Hematopoietic multipotent progenitor cell treated with erythropoietin and hydrocortisone succinate and interleukin-3 and kit ligand, for 15 days (in vitro differentiated cells): Measurements from ENCODE around the gene MVD.

Experiments used
- DNase-seq: peaks from one replicate; pipeline ENCODE4 v3.0.0-alpha.2; 2015; ENCODE audit warnings: low spot score

MVD gene

DNA sequence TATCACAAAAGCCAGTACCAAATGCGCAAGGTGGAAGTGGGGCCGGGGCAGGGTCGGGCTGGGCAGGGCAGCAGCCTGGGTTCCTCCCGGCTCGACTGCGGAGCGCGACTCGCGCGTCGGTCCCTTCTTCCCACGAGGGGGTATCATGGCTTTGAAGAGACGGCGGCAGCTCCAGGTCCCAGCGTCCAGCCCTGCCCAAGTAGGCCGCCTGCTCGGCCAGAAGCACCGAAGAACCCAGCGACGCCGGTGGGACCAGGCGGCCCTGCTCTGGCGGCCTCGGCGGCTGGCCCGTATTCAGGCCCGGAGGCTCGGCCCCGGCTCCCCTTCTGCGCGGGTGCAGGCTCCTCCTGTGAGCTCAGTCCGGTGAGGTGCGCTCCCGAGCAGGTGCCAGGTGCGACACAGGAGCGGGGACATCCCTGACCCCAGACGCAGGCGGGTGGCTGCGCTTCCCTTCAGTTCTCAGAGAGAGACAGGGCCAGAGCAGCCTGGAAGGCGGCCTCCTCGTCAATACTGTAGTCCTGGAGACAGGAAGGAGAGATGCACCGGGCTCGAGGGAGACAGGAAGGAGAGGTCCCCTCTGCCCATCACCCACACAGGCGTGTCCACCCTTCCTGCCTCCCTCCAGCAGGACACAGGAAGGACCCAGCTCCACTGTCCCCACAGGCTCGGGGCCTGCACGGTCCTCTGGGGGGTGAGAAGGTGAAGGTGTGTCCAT is 34.4 kb upstream of the MVD start:
- no peak for DNase-seq

DNA sequence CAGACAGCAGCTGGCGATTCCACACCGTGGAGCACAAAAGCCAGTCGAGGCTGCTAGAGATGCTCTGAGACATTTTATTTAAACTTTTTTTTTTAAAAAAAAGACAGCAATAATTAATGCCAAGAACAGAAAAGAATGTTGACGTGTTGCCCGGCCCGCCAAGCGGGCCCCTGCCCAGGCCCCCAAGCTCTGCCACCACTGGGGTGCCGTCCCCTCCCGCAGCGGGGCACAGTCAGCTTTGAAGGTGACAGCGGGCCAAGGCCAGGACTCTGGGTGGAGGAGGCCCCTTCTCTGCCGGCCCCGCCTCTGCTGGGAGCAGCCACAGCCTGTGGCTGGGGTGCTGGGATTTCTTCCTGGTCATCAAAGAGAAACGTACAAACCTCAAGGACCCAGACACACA is 33.5 kb upstream of the MVD start:
- no peak for DNase-seq

DNA sequence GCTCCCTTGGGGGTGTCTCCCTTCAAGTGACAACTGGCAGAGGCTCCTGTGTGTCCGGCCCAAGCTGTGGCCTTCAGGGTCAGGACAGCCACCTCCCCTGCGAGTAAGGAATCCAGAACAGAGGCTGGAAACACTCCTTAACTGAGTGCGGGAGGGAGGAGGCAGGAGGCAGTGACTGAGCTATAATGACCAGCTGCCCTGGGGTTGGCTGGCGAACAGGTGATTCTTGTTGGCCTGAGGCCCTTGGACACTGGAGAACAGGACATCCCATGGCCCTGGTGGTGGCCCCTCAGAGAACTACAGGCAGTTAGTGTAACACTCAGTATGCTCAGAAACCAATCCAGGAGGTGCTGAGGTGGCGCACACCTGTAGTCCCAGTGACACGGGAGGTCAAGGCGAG is 32.9 kb upstream of the MVD start:
- DNase-seq, result no peak

DNA sequence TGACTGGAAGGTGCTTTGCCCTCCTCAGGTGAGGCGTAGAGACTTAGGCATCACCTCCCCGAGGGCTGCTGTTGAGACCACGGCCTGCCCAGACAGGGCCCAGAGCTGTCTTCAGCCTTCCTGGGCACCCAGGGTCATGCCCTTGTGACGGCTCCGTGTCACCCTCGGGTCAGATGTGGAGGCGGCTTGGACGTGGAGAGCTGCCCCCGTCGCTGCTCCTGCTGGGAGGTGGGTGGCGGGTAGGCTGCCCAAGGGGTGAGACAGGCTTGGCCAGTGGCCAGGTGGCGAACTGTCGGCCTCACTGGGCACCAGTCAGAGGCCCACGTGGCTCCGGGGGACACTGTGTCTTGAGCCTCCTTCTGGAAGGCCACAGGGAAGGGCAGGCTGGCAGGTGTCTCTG is 32.3 kb upstream of the MVD start:
- DNase-seq, result no peak

DNA sequence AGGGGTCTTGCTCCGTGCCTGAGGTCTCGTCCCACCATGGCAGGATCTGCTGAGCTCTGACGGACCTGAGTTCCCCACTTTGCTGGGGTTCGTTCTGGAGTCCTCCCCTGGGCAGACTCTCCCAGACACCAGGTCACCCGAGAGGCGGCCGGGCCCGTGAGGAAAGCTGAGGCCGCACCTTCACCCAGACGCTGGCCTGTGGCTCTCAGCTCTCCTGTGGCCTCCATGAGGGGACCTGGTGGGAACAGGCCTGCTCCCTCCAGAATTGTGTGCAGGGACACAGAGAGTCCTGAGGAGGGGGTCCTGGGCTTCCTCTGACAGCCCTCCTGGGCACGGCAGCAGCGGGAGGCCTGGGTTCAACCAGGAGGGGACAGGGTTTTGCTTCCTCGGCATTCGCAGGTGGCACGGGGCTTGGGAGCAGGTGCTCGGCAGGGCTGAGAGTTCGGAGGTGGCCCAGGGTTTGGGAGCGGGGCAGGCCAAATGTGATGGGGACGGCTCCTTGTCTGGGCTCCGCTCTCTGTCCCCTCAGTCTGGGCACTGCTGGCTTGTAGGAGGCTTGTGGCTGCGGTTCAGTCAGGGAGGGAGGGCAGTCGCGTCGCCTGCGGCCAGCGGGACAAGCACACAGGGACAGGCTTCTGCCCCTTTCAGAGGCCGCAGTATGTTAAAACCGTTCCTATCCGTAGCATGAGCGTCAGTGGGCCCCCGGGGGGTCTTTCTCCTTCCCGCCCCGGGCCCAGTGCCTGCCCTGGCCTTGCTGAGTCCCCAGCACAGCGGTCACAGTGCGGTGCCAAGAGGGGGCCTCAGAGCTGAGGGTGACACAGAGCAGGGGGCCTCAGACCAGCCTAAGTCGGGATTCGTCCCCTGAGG is 31.6 kb upstream of the MVD start:
- no peak for DNase-seq

DNA sequence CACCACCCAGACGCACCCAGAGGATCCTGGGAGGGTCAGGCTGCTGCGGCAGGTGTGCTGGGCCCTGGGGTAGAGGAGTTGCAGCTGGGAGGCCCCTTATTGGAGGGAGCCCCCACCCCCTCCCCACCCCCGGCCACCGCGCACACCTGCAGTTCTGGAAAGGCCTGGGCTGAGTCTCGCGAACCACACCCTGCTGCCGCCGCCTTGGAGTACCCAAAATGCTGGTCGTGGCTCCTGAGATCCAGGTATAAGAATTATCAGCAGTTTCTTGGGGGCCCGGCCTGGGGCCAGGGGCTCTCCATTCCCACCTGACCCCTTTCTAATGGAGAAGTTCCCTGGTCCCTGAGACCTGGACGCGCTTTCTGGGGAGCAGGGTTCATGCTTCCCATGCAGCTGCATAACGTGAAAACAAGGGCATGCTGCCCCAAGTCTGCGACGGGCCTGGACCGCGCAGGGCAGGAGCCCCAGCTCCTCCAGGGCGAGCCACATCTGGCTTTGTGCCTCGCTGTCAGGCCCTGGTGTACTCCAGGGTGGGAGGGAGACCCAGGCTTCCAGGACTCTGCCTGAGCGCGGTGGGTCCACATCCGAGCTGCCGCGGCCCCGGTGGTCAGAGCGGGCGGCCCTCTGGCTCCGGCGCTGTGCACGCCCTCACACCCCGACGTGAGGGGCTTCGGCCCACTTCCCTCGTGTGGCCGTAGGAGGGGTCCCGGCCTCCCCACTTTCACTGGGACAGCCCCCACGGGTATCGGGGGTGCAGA is 30.7 kb upstream of the MVD start:
- no peak for DNase-seq

DNA sequence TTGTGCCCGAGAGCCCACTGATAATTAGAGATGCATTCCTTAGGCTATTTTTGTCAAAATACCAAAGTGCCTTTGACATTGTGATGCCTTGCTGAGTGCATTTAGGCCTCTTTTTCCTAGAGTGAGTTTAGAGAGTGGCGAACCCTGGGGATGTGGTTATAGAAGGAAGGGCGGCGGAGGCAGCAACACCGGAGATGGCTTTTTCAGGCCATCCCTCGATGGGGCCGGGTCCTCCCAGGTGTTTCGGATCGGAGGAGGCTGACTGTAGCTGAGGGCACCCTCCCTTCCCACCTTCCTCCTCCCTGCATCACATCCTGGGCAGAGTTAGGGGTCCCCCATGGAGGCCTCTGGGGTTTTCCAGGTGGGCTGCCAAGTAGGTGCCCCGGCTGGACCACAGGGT is 30.0 kb upstream of the MVD start:
- no peak for DNase-seq

DNA sequence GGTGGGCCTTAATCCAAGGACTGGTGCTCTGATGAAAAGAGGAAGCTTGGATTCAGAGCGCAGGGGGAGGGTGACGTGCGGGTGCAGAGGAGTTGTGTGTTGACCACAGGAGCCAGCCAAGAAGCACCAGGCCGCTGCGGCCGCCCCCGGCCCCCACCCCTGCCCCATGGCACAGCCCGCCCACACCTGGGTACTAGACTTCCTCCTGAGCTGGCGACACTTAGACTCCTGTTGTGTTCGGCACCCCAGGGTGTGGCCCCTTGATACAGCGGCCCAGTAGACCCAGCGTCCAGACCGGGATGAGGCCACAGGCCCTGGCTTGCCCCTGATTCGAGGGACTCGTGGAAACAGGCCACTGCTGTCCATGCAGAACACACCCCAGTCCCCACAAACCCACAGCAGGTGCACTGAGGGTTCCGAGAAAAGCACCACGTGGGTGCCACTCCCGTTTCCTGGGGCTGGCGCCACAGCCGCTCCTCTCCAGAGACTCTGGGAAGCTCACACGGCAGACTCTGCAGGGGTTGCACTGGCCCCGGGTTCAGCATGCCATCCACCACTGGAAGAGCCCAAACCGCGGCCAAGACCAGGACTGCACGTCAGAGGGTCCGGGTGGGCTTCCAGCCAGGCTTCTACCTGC is 29.2 kb upstream of the MVD start:
- no peak for DNase-seq

DNA sequence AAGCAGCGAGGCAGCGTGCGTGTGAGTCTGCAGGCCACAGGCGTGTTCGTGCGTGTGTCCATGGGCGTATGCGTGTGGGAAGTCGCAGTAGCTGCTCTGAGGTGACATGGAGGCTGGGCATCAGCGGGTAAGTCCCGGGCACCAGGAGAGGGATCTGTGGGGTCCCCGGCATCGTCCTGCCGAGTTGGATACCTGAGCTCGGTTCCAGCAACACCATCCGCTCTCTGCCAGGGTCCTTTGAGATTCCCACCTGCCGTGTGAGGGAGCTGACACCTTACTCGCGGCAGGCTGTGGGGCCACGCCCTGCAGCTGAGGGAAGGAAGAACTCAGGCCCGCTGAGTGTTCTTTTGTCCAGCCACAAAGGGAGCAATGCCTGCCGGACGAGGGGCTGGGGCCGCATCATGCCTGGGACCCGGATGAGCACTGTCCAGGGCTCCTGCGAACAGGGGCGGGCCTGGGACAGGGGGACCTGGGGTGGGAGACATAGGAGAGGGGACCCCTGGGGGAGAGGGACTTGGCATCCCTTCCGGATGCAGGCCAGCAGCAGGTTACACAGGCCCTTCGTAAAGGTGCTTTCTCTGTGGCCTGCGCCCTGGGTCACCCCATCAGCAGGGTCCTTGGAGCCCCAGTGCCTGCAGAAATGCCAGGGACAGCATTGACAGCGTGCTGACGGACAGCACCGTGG is 28.4 kb upstream of the MVD start:
- DNase-seq, result no peak

DNA sequence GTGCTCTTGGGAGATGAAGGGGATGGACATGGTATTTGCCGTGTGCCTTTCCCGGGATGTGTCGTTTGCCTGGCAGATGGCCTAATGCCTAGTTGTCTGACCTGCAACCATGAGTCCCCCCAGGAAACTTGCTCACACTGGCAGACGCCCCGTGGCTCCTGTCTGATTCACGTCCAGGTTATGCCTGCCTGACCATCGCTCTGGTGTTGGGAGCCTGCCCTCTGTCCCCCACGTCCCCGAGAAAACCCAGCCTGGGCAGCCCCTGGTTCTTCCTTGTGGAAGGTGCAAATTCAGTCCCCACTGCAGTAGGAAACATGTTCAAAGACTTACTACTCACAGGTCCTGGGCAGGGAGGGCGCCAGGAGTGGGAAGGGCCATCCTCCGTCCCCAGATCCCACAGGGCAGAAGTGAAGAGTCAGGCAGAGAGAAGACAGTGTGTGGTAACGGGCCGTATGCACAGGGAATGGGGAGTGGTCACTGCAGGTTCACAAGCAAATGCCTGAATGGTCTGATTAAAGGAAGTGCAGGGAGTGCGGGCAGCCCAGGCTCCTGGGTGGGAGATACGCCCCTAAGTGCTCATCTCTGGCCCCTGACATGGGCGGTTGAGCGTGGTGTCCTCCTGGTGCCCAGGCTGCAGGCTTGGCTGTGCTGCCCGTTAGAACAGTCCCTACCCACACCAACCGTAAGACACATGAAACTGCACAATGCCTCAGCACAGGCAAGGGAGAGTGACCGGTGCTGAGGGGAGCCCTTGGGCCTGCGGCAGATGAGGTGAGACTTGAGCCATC is 27.6 kb upstream of the MVD start:
- DNase-seq, result no peak

DNA sequence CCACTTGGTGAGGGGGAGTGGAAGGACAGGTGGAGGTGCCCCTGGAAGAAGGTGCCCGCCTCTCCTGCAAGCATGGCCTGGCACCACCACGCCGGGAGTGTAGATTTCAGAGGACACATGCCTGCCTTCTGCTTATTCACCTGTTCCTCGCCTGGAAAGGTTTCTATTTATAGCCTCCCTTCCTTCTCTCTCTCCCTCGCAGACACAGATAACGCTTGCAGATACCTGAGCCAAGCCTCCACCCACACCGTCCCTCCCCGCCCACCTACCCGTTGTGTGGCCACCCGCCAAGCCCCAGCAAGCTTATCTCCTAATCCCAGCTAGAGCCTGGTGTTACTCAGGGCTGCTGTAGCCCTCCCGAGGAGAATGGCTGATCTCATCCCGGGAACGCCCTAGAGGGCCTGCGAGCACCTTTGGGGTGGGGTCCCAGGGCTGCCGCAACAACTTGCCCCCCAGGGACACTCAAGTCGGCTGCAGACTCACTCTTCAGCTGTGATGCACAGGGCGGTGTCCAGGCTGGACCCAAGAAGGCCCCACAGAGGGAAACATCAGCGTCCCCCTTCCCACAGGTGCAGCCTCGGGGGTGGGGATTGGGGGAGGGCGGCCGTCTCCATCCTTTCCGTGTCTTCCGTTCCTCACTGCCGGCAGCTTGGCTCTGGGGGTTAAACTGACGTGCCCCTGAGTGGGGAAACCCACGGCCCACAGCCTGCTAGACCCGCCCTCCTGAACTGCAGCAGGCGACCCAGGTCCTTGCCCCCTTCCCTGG is 25.3 kb upstream of the MVD start:
- DNase-seq, result peak; percentile 71

DNA sequence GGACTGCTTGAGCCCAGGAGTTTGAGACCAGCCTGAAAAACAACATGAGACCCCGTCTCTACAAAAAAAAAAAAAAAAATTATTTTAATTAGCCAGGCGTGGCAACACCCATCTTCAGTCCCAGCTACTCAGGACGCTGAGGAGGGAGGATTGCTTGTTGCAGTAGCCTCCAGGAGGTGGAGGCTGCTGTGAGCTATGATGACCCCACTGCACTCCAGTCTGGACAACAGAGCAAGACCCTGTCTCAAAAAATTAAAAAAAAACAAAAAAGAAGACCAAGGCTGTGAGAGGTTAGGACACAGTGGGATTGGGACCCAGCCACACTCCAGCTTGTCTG is 24.8 kb upstream of the MVD start:
- DNase-seq, result no peak

DNA sequence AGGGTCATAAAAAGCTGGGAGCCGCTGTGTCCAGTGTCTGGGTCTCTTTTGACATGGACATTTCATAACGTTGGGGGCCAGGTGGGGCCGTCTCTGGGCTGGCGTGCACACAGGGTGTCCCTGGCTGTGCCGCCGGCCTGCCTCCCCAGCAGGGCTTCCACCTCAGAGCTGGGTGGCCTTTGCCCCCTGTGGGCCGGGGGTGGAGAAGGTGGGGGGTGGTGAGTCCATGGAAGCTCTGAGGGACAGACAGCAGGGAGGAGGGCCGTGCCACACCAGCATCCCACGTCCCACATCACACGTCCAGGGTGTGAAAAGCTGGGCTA is 24.3 kb upstream of the MVD start:
- DNase-seq, result no peak

DNA sequence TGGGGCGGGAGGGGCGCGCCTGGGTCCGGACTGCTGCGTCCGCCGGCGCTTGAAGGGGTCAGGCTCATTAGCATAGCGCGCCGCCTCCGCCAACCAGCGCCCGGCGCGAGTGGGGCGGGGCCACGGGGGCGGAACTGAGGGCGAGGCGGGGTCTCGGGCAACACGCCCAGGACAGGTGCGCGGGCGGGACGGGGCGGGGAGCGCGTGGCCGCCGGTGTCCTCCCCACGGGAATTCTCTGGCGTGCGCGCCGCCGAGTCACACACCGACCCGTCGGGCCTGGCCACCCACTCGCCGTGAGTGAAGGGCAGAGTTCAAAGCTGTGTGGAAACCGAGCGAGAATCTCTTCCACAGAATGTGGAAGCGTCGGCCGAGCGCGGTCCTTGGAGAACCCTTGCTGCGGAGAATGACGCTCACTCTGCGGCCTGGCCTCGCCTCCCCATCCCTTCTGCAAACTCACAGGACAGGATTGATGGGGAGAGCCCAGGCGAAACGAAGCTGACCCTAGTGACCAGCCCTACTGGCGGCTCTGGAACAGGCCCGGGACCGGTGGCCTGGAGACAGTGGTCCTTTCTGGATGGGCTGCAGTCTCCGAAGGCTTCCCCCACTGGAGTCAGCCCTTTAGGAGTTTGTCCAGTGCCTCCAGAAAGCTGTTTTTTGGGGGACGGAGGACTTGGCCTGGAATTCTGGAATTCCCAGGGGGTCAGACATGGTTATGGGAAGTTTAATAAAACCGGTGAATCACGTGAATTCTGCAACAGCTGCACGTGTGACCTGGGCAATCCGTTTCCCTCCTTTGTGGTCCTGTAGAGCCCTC is 23.8 kb upstream of the MVD start, which contains the start of gene SNAI3:
Gene SNAI3, minus strand, starts transcription at position 69 of the 815 bp plus-strand sequence. CDS start 101 bp downstream, outside the sequence.
- DNase-seq, result peak; percentile 55

DNA sequence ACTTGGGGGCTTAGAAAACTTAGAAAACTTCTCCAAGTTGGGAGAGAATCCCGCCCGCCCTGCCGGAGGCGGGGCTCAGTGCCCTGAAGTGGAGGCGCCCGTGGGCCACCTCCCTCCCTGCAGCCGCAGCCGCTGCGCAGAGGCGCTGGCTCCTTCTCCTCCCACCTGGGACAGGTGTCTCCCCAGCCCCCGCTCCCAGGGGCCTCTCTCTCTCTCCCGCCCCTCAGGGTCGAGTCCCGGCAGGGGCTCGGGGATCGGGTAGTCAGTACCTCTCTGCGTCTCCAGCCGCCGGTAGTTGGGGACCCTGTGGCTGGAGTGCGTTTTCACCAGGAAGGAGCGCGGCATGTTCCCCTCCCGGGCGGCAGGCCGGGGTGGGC is 23.2 kb upstream of the MVD start:
- no peak for DNase-seq

DNA sequence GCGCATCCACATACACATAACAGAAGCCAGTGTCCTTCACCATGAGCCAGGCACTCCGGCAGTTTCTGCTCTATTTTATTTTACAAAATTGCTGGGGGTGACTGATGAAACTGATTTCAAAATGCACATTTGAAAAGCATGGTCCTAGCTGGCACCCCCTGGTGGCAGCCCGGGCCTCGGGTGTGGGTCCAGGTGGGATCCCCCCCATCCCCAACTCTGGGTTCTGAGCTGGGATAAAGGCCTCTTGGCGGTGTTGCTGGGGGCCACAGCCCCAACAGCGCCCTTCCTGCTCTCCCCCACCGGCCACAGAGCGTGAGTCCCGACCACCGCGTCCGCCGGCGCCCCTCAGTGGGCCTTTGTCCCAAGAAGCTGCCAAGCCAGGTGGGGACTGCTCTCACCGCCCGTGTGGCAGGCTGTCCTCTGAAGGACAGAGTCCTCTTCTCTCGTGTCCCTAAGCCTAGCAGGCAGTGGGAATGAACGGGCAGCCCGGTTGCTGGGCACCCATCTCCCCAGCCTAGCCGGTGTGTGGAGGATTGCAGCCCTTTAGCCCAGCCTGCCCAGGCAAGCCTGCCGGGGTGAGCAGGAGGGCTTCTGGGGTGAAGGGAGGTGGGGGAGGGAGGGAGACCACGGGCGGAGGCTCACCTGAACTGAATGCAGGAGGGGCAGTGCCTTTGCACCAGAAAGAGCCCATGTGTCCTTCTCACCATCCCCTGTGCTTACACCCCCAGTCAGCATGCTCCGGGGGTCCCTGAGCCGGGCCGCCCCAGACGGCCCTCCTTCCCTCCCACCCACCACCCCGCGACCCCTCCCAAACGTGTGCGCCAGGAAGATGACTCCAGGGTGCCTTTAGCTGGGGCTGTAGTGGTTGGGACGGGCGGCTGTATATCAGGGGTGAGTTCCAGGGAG is 22.5 kb upstream of the MVD start:
- DNase-seq, result no peak

DNA sequence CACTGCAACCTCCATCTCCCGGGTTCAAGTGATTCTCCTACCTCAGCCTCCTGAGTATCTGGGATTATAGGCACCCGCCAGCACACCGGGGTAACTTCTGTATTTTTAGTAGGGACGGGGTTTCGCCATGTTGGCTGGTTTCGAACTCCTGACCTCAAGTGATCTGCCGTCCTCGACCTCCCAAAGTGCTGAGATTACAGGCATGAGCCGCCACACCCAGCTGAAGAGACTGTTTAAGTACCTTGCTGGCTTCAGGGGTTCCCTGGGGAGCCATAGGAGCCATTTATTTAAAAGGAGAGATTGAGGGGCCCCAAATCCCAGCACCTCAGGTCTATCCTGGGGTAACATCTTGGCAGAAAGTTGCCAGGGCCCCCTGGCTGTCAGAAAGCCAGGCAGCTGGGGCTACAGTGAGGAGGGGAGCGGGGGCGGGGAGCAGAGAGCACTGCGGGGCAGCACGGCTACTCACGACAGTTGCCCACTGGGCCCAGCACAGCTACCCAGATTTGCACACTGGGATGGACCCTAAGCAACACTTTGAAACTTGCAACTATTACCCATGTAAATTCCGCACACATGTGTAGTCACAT is 21.8 kb upstream of the MVD start:
- no peak for DNase-seq
